ENCODE data around the gene PLPP4. TPM values are rescaled to one million over a fixed set of nuclear protein-coding genes. Genes with fewer than 3 reads are reported as not detected.

Gene PLPP4
- total and polyA plus RNA-seq, 2 donors (not counting 3 experiments of a cell fraction or from before 2014, with no cell fraction given) = 15.5 to 36.4 TPM

DNA sequence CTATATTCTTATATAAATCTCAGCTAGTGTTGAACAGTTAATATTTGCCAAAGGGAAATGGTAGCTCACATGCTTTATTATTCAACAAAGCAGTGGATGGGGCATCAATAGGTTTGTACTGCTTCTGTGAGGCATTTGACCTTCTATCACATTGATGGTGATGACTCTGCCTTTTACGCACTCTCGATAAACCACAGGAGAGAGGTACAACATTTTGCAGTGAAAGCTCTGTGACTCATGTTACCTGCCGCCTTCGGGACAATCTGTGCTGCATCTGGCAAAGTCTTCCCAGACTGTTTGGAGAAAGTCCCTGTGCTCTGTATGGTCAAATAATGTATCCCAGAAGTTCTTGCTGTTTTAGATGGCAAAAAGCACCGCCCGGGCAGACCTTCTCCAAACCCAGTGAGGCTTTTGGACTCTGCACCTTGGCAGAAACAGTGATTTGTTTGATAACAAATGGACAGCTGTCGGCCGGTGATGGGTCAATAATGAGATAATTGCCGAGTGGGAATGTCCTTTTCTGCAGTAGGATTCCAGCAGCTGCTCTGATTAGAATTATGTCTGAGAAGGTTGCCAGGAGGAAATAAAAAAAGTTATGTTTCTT lies 61.0 kb downstream of the PLPP4 start:
- FAIRE-seq (no peak), DNase-seq (ENCODE audit: low read depth, low spot score) (no peak)
- Histone ChIP-seq H3K27me3 (ENCODE audit: control insufficient read depth in 2 of 2, insufficient read depth in 2 of 2, low read length in 2 of 2) (no peaks in the 10 kb centered on the region), H3K36me3 (ENCODE audit: control insufficient read depth in 2 of 2, extremely low read depth in 1 of 2, insufficient read depth in 2 of 2, low read length in 2 of 2) (no peaks in the 10 kb centered on the region), H3K9me1 (replicated peaks; ENCODE audit: control insufficient read depth, extremely low read depth, insufficient read depth, low read length) (no peaks in the 10 kb centered on the region), H3K27ac (ENCODE audit: insufficient read depth, low read depth, low read length) (no peak overlapping the region), H3K9me3 (replicated peaks; ENCODE audit: control insufficient read depth, insufficient read depth, low read length) (no peaks in the 10 kb centered on the region), H2AFZ (ENCODE audit: low read depth, low read length) (no peak overlapping the region), H3K9ac (replicated peaks; ENCODE audit: extremely low read depth, insufficient read depth, low read length) (no peak overlapping the region), H3K79me2 (ENCODE audit: control insufficient read depth, insufficient read depth, low read length) (no peaks in the 10 kb centered on the region), H4K20me1 (replicated peaks; ENCODE audit: control insufficient read depth, extremely low read depth, insufficient read depth, low read length) (no peaks in the 10 kb centered on the region), H3K4me2 (ENCODE audit: insufficient read depth, low read length) (no peak overlapping the region), H3K4me3 (replicated peaks in 1 of 3; ENCODE audit: insufficient read depth in 1 of 3, low read depth in 1 of 3, low read length in 3 of 3) (no peak overlapping the region), H3K4me1 (ENCODE audit: control insufficient read depth, extremely low read depth, insufficient read depth, low read length) (no peaks in the 10 kb centered on the region)
- intact Hi-C loops (cut with micrococcal nuclease) (no loop called here), dilution Hi-C loops (cut with MboI; ENCODE audit: extremely low pct_ligation_motif_present, low sequenced_read_pairs) (no loop called here)
- ChIA-PET POLR2A (no interaction called here), CTCF (no interaction called here)
- TF ChIP-seq, protein P1, sequence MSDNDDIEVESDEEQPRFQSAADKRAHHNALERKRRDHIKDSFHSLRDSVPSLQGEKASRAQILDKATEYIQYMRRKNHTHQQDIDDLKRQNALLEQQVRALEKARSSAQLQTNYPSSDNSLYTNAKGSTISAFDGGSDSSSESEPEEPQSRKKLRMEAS (IDR thresholded peaks at IDR 0.05; ENCODE audit: insufficient read depth, insufficient read length) = no peak
- TF ChIP-seq POLR2A (IDR thresholded peaks at IDR 0.05; ENCODE audit: low read depth, low read length) (no peak), GATA2 (IDR thresholded peaks at IDR 0.05; ENCODE audit: insufficient read depth, insufficient read length, low read depth, low read length) (no peak), FOS (IDR thresholded peaks at IDR 0.05; ENCODE audit: borderline replicate concordance, insufficient read depth, low read length) (no peak), JUN (IDR thresholded peaks at IDR 0.05; ENCODE audit: borderline replicate concordance, insufficient read depth, insufficient read length, low read depth) (no peak), MYC (IDR thresholded peaks at IDR 0.05; ENCODE audit: low read depth, low read length) (no peak), POLR2AphosphoS5 (IDR thresholded peaks at IDR 0.05; ENCODE audit: insufficient read depth, low read depth, low read length) (no peak), EZH2 (IDR thresholded peaks at IDR 0.05; ENCODE audit: borderline replicate concordance, low read depth, low read length, severe bottlenecking) (no peak)
- TF ChIP-seq, protein P2, sequence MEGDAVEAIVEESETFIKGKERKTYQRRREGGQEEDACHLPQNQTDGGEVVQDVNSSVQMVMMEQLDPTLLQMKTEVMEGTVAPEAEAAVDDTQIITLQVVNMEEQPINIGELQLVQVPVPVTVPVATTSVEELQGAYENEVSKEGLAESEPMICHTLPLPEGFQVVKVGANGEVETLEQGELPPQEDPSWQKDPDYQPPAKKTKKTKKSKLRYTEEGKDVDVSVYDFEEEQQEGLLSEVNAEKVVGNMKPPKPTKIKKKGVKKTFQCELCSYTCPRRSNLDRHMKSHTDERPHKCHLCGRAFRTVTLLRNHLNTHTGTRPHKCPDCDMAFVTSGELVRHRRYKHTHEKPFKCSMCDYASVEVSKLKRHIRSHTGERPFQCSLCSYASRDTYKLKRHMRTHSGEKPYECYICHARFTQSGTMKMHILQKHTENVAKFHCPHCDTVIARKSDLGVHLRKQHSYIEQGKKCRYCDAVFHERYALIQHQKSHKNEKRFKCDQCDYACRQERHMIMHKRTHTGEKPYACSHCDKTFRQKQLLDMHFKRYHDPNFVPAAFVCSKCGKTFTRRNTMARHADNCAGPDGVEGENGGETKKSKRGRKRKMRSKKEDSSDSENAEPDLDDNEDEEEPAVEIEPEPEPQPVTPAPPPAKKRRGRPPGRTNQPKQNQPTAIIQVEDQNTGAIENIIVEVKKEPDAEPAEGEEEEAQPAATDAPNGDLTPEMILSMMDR (IDR thresholded peaks at IDR 0.05; ENCODE audit: extremely low read depth in 1 of 2, insufficient read depth in 1 of 2, low read depth in 1 of 2, low read length in 2 of 2) = no peak
- BruUV-seq (replicated peaks) = no TSS peak
